ENCODE measurements around the gene PATE1.

DNA sequence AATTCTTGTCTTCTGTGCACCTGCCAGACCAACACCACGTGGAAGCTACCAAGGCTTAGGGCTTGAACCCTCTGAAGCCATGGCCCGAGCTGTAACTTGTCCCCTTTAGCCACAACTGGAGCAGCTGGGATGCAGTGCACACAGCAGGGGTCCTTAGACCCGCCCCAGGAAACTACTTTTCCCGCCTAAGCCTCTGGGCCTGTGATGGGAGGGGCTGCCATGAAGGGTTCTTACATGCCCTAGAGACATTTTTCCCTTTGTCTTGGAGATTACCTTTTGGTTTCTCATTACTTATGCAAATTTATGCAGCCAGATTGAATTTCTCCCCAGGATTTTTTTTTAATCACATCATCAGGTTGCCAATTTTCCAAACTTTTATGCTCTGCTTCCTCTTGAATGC lies 51.6 kb downstream of the PATE1 start:
- TF ChIP-seq, protein P1, sequence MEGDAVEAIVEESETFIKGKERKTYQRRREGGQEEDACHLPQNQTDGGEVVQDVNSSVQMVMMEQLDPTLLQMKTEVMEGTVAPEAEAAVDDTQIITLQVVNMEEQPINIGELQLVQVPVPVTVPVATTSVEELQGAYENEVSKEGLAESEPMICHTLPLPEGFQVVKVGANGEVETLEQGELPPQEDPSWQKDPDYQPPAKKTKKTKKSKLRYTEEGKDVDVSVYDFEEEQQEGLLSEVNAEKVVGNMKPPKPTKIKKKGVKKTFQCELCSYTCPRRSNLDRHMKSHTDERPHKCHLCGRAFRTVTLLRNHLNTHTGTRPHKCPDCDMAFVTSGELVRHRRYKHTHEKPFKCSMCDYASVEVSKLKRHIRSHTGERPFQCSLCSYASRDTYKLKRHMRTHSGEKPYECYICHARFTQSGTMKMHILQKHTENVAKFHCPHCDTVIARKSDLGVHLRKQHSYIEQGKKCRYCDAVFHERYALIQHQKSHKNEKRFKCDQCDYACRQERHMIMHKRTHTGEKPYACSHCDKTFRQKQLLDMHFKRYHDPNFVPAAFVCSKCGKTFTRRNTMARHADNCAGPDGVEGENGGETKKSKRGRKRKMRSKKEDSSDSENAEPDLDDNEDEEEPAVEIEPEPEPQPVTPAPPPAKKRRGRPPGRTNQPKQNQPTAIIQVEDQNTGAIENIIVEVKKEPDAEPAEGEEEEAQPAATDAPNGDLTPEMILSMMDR (IDR thresholded peaks at IDR 0.05) = no peak
- TF ChIP-seq POLR2A (IDR thresholded peaks at IDR 0.05) = no peak
